Stimulated activated CD4-positive, alpha-beta T cell treated with anti-CD3 and anti-CD28 coated beads, Interleukin-4, amount 100 ng/mL, for 1 hour (primary cell): ENCODE results near the gene URB1.
A peak's percentile ranks its signal among the peaks of the same experiment; 100 is the strongest.
"Not testable (repeated sequence)": the region's sequence is repeated elsewhere in the genome, so short reads cannot be mapped to it uniquely, and the experiment has no call there.

ENCODE experiments used
- DNase-seq: peaks from one replicate; pipeline ENCODE4 v3.0.0-alpha.2; 2020

Gene URB1

DNA sequence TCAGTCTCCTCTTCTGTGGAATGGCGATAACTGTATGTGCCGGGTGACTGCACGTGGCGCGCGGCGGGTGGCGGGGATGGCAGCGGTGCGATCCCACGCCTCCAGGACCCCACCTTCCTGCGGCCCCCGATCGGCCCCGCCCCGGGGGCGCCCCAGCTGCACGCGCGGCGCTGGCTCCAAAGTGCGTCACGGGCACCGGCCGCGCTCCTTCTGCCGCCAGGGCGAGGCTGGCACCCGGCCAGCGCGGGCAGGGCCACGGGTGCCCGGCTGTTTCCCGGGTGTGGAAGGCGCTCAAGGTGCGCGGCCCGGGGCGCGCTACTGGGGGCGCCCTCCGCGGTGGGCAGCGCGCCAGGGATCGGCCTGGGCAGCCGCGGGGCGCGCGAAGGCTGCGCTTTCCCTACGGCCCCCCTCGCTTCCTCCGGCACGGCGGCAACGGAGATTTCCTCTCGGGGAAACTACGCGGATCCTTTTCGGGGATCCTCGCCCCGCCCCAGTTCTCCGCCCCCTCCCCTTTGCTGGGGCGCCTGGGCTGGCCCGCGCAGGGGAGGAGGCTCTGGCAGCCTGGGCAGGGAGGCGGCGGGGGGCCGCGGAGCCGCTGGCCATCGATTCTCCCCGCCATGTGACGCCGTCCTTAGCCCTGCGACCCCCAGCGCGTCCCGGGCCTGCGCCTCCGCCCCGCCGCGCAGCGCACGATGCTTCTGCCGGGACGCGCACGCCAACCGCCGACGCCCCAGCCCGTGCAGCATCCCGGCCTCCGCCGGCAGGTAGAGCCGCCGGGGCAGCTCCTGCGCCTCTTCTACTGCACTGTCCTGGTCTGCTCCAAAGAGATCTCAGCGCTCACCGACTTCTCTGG is 19.6 kb upstream of the URB1 start, which contains the start of gene EVA1C:
Gene EVA1C, plus strand, starts transcription at position 545 of the 853 bp plus-strand sequence. Its CDS starts 148 bp downstream, at position 693.
- peak; percentile 73 for DNase-seq

DNA sequence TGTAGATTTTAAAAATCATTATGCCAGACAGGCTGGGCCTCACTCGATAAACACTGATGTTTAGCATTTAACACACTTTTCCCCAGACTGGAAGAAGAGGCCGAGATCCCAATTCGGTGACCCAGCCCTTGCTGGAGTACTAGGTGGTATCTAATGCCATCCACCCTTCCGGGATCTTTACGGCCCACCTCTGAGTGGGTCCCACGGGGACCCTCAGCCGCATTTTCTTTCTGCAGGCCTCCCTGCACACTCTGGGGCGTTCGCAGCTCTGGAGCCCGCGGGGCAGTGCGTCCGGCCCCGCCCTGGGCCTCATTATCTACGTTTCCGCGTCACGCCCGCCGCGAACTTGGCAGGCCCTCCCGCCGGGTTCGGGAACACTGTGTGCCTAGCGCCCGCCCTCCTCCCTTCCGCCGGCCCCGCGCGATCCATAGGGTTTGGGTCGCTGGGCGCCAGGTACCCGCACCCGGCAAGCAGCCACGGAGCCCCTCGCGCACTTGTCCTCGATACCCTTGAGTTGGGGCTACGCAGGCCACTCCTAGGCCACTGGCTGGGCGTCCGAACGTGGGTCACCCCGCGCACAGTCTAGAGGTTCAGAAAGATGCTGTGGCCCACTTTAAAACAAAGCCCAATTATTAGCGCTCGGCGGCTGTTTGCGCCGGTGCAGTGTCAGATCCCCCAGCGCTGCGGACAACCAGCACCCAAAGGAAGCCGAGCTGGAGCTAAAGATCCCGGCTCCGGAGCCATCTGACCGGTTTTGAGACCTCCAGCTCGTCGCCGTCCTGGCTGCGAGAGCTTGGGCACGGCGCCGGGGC is 18.7 kb upstream of the URB1 start:
- peak; percentile 66 for DNase-seq

DNA sequence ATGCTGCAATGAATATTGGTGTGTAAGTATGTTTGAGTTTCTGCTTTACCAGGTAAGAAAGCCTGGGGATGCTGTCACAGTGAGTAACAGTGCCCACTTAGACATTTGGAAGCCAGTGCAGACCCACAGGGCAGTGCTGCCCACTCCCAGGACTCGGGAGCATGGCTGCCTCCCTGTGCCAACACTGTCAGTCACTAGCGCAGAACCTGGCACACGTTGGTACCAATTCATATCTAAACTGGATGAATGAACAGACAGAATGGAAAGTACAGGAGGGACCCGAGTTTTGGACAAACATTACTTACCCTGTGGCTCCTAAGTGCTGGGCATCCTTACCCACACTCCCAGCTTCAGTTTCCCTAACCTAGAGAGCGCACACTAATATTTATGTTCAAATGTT is 18.1 kb upstream of the URB1 start:
- no peak for DNase-seq

DNA sequence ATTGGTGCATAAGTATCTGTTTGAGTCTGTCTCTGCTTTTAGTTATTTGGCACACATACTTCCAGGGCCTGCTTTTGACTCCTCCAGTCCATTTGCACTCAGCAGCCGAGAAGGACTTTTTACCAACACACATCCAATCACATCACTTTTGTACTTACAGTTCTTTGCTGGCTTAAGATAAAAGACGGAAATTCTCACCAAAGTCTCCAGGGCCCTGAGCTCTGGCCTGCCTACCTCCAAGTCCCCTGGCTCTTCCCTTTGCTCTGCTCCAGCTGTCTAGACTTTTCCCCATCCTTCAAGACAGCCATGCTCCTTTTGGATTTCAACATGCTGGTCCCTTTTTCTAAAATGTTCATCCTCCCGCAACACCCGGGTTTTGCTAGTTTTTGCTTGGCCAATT is 17.5 kb upstream of the URB1 start:
- DNase-seq: no peak

DNA sequence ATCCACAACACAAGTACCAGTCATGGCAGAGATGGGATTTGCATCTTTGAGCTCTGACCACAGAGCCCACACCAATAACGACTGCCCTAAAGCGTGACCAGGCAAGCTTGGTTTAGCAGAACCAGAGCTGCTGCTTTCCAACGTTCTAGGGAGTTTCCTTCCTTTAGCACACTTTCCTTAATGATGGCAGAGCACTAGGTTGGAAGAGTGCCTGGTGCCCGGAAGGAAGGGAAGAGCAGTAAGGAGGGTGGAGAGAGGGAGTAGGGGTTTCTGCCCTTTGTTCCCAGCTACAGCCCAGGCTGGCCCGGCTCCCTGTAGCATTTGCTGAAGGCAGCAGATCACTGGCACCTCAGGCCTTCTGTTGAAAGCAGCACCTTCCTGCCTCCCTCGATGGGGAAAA is 13.6 kb upstream of the URB1 start:
- DNase-seq: no peak

DNA sequence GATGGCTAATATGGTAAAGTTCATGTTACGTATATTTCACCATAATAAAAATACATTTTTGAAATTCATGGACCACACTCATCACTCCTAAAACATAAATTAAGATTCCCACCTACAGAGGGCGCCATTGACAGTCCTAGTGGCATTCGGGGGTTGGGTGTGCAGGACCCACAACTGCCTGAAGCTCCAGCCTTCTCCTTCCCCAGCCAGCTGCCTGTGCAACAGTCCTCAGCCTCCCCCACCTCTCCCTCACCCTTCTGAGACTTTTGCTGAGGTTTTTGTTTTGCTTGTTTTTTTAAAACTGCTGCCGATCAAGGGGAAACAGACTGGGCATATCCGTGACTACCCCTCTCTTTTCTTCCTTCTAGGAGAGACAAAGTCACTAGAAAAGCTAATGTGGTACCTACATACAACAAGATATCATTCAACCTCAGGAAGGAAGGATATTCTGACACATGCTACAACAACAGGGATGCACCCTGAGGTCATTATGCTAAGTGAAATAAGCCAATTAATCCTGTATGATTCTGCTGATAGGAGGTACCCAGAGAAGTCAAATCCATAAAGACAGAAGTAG is 10.5 kb upstream of the URB1 start:
- peak; percentile 42 for DNase-seq

DNA sequence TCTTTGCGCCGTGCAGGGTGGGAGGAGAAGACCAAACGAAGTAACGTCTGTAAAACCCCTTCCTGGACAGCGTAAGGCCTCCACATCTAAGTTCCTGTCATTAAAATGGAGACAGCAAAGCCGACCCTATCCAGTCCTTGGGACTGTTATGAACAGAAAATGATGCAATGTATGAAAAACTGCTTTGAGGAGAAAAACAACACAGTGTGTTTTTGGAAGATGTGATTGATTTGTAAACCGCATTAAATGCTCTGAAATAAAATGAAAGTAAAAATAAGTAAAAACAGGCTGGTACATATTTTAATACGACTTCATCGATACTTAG is 827 bp upstream of the URB1 start:
- no peak for DNase-seq

DNA sequence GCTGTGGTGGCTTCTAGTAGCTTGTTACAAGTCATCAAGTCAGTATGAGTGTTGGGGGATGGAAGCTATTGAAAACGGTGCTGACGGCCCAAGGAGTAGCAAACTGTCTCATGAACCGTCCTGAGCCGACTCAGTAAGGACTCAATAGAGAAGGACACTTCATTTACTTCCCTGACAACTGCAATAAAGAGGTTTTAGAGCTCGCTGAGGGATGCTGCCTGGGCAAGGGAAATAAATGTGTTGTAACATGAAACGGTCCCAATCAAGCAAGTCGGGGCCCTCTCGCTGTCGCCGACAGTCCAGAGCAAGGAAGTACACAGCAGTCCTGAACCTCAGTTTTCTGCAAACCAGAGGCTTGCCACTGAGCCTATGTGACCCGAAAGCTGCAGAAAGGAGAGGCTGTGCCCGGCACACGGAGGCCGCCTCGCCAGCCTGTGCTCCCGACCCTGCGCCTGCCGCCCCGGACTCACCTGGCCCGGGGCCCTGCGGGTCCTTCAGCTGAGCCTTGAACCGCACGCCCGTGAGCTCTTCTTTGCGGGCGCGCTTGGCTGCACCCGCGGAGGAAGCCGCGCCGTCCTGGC is 423 bp downstream of the URB1 start:
- DNase-seq: no peak

DNA sequence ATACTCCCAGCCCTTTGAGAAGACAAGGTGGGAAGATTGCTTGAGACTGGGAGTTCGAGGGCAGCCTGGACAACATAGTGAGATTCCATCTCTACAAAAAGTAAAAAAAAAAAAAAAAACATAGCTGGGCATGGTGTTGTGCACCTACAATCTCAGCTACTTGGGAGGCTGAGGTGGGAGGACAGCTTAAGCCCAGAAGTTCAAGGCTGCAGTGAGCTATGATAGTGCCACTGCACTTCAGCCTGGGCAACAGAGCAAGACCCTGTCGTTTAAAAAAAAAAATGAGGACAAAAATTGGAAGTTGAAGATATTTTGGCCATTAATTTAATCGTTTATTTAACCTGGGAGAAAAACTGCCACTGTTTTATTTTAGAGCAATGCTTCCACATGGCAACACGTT is 1.1 kb downstream of the URB1 start:
- no peak for DNase-seq

DNA sequence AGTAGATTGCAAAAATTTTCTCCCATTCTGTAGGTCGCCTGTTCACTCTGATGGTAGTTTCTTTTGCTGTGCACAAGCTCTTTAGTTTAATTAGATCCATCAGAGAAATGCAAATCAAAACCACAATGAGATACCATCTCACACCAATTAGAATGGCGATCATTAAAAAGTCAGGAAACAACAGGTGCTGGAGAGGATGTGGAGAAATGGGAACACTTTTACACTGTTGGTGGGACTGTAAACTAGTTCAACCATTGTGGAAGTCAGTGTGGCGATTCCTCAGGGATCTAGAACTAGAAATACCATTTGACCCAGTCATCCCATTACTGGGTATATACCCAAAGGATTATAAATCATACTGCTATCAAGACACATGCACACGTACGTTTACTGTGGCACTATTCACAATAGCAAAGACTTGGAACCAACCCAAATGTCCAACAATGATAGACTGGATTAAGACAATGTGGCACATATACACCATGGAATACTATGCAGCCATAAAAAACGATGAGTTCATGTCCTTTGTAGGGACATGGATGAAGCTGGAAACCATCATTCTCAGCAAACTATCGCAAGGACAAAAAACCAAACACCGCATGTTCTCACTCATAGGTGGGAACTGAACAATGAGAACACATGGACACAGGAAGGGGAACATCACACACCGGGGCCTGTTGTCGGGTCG is 2.1 kb downstream of the URB1 start:
- DNase-seq: not testable (repeated sequence)

DNA sequence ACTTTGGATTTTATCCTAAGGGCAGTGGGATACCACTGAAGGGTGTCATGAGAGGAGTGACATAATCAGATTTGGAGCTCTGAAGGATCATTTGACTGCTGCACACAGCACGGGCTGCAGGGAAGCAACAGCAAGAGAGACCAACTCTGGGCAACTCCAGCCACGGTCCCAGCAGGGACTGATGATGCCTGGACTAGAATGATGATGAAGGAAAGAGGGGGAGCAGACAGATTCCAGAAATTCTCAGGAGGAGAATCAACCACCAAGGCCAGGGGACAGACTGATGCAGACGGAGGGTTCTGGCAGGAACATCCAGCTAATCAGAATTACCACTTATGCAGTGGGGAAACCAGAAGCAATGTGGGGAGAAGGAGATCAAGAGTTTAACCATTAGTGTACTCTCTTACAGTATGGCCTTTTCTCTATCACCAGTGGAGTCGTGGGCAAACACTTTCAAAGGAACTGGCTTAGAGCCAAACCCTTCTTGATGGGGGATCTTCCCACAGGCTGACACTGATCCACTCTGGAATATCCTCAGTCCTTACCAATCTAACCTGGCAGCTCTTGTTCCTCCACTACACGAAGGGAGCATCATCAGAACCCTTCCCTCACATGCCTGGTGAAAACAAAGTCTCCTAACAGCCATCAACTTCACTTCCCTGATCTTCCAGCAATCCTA is 3.3 kb downstream of the URB1 start:
- DNase-seq: no peak

DNA sequence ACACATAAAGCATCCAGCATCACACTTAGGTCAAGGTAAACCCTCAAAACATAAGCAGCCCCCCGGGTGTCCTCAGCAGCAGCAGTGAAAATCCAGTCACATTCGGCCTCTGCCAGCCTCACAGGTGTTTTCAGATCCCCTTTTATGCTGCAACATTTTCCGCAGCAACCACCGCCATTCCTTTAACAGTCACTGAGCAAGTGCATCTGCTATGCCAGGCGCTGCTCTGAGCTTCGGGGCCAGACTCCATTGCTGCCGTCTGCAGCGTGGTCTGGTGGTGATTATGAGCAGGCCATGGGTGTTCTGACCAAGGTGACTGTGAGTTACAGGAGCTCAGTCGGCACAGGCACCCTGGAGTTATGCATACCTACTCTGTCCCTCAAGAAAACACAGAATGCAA is 4.5 kb downstream of the URB1 start:
- DNase-seq: no peak

DNA sequence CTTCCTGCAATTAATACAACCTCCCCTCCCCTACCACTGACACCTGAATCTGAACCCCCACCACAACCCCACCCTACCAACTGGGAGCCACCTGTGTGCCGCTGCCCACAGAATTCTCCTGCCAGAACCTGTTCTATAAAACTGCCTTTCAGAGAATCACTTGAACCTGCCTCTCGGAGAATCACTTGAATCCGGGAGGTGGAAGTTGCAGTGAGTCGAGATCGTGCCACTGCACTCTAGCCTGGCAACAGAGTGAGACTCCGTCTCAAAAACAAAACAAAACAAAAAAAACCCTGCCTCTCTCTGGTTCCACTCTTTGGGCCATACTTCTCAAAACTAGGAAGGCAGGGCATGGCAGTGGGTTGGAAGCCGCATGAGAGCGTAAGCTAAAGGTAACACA is 5.7 kb downstream of the URB1 start:
- no peak for DNase-seq

DNA sequence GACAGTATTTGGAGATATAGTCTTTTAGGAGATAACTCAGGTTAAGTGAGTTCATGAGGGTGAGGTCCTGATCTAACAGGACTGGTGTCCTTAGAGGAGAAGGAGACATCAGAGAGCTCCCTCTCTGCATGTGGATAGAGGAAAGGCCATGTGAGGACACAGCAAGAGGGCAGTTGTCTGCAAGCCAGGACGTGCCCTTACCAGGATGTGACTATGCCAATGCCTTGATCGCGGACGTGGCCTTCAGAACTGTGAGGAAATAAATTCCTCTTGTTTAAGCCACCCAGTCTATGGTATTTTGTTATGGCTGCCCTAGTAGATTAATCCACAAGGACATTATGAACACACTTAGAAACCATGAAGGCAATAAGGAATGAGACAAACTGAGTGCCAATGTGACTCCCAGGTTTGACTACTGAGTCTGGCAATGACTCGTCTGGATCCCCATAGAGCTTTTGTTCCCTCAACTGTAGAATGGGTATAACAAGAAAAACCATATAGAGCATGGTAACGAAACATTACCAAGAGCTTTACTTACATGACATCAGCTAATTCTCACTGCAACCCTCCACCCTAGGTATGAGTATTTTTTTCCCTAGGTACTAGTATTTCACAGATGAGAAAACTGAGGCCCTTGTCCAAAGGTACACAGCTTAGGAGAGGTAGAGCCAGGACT is 6.5 kb downstream of the URB1 start:
- no peak for DNase-seq

DNA sequence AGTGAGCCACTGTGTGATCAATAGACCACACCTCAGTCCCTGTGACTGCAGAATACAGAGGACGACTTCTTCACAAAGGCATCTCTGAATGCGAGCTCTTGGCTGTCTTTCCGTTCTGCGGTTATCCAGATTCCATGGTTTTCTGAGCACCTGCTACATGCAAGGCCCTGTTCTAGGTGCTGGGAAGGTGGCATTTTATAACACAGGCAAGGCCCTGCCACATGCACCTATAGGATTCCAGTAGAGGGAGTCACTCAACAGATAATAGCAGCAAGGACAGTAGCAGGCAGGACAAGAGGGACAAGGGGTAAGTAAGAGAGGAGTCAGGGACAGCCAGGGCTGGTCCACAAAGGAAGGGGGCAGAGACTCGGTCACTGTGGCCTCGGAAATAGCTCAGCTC is 9.0 kb downstream of the URB1 start:
- no peak for DNase-seq

DNA sequence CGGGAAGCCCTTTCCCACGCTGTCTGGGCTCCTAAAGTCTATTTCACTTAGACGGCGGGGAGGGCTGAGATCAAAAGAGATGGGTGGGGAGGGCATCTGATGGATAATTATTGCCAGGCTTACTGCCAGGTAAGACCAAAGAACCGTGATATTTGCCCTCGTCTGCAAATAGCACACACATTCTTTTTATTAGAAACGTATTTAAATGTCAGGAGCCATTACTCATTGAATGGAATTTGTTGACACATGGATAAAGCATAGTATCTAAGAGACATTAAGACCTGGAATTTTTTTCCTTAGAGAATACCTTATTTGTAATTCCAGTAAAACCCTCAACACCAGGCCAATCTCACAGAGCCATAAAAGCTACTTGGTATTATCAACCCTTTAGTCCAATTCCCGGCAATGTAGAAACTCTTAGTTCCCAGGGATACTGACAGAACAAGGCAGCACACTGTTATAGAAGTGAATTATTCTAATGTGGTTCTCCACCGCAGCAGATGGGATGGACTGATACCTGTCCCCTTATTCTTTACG is 10.6 kb downstream of the URB1 start:
- DNase-seq: no peak

DNA sequence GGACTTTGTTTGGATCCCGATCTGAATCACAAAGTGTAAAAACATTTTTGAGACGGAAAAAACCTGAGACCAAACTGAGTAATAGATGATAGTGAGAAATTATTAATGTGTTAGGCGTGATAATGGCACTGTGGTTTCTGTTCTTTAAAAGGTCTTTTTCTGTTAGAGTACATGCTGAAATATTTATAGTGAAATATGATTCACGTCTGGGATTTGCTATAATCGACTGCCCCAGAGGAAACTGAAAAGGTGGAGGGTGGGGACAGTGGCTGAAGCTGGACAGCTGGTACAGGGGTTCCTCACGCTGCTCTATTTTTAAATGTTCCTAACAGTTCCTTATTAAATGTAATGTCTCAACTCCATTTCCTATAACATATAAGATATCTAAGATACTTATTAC is 11.2 kb downstream of the URB1 start:
- no peak for DNase-seq

DNA sequence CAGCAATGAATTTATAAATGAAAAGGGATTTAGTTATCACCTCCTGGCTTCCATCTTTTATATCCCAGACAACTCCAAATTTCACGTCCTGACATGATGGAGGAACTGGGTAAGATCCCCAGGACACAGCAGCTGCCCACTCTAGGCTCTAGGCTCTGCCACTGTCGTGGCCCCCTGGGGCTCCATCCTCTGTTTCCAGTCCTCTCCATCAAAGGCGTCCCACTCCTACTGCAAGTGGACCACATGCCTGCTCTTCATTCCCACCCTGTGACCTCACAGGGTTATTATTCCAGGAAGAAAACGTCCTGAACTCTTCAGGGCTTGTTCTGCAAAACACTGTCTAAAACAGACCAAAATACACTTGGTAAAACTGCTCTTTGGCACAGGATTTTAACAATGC is 11.9 kb downstream of the URB1 start:
- DNase-seq: no peak

DNA sequence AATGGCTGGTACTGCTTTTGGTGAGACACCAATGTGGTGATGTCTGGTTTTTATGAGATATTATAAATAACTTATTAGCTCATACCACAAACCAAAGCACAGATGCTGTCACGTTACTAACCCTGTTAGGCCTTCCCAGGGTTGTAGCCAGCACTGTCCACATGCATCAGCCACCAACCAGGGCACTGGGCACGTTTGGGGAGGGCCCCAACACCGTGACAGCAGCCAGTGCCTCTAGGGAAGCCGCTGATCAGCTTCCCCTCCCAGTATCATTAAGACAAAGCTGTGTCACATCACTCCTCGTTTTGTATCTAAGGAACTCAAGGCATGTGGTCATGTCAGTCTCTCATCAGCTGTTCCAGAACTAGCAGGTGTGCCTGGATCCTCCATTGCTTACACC is 13.9 kb downstream of the URB1 start:
- no peak for DNase-seq

DNA sequence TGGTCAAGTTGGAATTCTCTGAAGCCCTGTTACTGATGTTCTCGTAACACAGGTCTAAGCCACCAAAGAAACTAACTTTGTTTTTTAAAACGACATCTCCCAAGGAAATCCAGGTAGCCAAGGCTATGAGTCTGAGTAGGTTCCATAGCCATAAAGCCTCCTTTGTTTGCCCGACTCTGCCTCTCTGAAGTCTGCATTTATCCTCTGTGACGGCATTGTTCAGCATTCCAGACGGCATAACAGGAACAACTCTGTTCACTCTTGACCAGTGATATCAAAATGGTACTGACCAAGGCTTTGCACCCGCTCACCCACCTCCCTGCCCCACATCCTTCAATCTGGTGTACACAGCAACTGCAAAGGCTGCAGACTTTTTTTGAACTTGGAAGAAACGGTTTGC is 14.8 kb downstream of the URB1 start:
- no peak for DNase-seq

DNA sequence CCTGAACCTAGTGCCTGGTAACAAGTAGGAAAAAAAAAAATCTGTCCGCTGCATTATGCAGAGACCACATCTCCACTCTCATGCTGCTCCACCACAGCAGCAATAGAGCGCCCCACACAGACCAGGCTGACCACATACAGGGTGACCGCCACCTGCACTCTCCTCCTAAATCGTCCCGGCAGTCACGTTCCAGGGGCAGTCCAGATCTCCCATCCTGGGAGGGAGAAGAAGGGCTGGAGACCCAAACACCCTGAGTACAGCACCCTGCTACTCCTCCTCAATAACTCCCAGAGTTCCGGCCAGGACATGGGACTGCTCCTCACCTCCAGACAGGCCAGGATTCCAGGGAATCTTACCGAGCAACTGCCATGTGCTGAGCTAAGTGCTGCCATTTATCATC is 15.3 kb downstream of the URB1 start:
- DNase-seq: no peak

DNA sequence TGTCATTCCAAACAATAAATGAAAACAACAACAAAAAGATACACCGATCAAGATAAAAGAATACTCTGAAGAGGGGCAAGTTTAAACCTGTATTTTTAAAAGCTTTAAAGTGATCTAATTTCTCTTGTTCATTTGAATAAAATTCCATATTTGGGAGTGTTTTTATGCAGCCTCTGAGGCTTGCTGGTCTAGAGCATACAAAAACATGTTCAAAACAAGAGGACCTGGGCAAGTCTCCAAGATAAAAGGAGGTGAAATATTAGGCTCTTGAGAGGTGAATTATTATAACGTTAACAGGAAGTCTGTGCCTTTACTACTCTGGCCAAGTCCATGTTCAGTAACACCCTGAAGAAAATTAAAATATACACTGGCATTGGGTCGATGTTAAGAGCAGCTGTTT is 20.1 kb downstream of the URB1 start:
- DNase-seq: no peak
